ENCODE measurements around the gene NFIC.
"Not testable (repeated sequence)": the region's sequence is repeated elsewhere in the genome, so short reads cannot be mapped to it uniquely, and the experiment has no call there.

NFIC gene

GRCh38 chr19:3365836-3366752 is at the start of gene NFIC:
Gene NFIC (plus strand): TSS chr19:3366583. CDS start chr19:3366637, 54 bp downstream.
- DNase-seq = peak in 1 of 2 experiments; percentile 42

GRCh38 chr19:3316659-3317207 is 49.6 kb upstream of the NFIC start:
- no peak for DNase-seq

- DNase-seq = no peak
These were observed 46.6 kb upstream of the NFIC start for GRCh38 chr19:3319643-3320353.

GRCh38 chr19:3320354-3320670 is 46.1 kb upstream of the NFIC start:
- DNase-seq = no peak

GRCh38 chr19:3320853-3321252 is 45.5 kb upstream of the NFIC start:
- DNase-seq = no peak

- no peak for DNase-seq
These were observed 44.7 kb upstream of the NFIC start for GRCh38 chr19:3321696-3322095.

GRCh38 chr19:3322199-3322978 is 44.0 kb upstream of the NFIC start:
- DNase-seq = no peak

GRCh38 chr19:3323026-3323425 is 43.4 kb upstream of the NFIC start:
- DNase-seq = no peak

GRCh38 chr19:3323658-3324057 is 42.7 kb upstream of the NFIC start:
- DNase-seq = no peak

GRCh38 chr19:3324405-3324856 is 42.0 kb upstream of the NFIC start:
- no peak for DNase-seq

- DNase-seq = no peak
These were observed 40.9 kb upstream of the NFIC start for GRCh38 chr19:3325451-3325850.

GRCh38 chr19:3328743-3329142 is 37.6 kb upstream of the NFIC start:
- DNase-seq = no peak

- DNase-seq = no peak
These were observed 36.3 kb upstream of the NFIC start for GRCh38 chr19:3330047-3330446.

GRCh38 chr19:3332232-3332631 is 34.2 kb upstream of the NFIC start:
- not testable (repeated sequence) for DNase-seq

GRCh38 chr19:3333020-3333583 is 33.3 kb upstream of the NFIC start:
- DNase-seq = no peak

- no peak for DNase-seq
These were observed 32.7 kb upstream of the NFIC start for GRCh38 chr19:3333662-3334061.

GRCh38 chr19:3334749-3335430 is 31.5 kb upstream of the NFIC start:
- not testable (repeated sequence) for DNase-seq

- no peak for DNase-seq
These were observed 30.7 kb upstream of the NFIC start for GRCh38 chr19:3335431-3336350.

- no peak for DNase-seq
These were observed 30.1 kb upstream of the NFIC start for GRCh38 chr19:3336351-3336679.

GRCh38 chr19:3336680-3337523 is 29.5 kb upstream of the NFIC start:
- no peak for DNase-seq

All from SHP77 (cell line).